ENCODE results near the gene ZNF189.

Gene ZNF189

GRCh38 chr9:101393135-101393534 lies 5.5 kb upstream of the ZNF189 start:
- H3K9me3 Mint-ChIP-seq: peaks cover 26% of the 10 kb centered on the region
- H3K4me3 Mint-ChIP-seq: no peak overlapping the region
- H3K27ac Mint-ChIP-seq: no peak overlapping the region
- peaks cover 41% of the 10 kb centered on the region for H3K4me1 Mint-ChIP-seq (ENCODE audit: low read depth)
- H3K27me3 Mint-ChIP-seq: no peaks in the 10 kb centered on the region
- peaks cover 80% of the 10 kb centered on the region for H3K36me3 Mint-ChIP-seq (ENCODE audit: low read depth)
- intact Hi-C loops (cut with micrococcal nuclease): no loop called here

GRCh38 chr9:101394687-101395086 lies 4.0 kb upstream of the ZNF189 start:
- peaks cover 45% of the 10 kb centered on the region for H3K4me1 Mint-ChIP-seq (ENCODE audit: low read depth)
- intact Hi-C loops (cut with micrococcal nuclease): no loop called here
- no peak overlapping the region for H3K27ac Mint-ChIP-seq
- H3K36me3 Mint-ChIP-seq (ENCODE audit: low read depth): peaks cover 82% of the 10 kb centered on the region
- no peaks in the 10 kb centered on the region for H3K27me3 Mint-ChIP-seq
- H3K4me3 Mint-ChIP-seq: no peak overlapping the region
- H3K9me3 Mint-ChIP-seq: peaks cover 26% of the 10 kb centered on the region

DNA sequence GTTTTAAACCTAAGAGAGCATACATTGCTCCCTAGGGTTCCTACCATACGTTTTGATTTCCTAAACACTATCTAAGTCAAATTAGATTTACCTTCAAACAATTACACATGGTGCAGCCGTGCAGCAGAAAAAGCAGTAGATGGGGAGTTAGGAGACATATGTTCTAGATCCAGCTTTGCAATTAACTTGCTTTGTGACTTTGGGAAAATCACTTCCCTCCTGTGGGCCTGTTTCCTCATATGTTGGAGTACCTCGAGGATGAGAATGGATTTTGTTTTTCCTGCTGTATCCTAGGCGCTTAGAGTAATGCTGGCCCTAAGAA lies 944 bp upstream of the ZNF189 start:
- Mint-ChIP-seq H3K27ac (peak overlapping the region; percentile 95), H3K27me3 (no peaks in the 10 kb centered on the region), H3K4me3 (peak overlapping the region; percentile 94), H3K36me3 (ENCODE audit: low read depth) (peaks cover 87% of the 10 kb centered on the region), H3K9me3 (peaks cover 50% of the 10 kb centered on the region), H3K4me1 (ENCODE audit: low read depth) (peaks cover 57% of the 10 kb centered on the region)
- intact Hi-C loops (cut with micrococcal nuclease): no loop called here

GRCh38 chr9:101398930-101399642 lies 435 bp downstream of the ZNF189 start:
- peak overlapping the region; percentile 94 for H3K4me3 Mint-ChIP-seq
- H3K36me3 Mint-ChIP-seq (ENCODE audit: low read depth): peaks cover 88% of the 10 kb centered on the region
- H3K9me3 Mint-ChIP-seq: peaks cover 54% of the 10 kb centered on the region
- H3K27me3 Mint-ChIP-seq: no peaks in the 10 kb centered on the region
- H3K27ac Mint-ChIP-seq: peak overlapping the region; percentile 95
- intact Hi-C loops (cut with micrococcal nuclease): no loop called here
- peaks cover 52% of the 10 kb centered on the region for H3K4me1 Mint-ChIP-seq (ENCODE audit: low read depth)

DNA sequence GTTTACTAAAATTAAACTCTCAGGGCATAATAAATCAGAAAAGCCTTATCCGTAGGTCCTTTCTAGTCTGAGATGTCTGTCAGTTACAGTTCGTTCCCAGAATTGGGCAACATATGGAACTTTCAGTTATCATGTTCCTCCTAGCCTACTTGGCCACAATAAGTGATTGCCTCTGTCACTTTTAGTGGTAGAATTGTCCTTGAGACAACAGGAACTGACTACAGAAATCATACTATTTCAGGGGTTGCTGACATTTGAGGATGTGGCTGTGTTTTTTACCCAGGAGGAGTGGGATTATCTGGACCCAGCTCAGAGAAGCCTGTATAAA lies 956 bp downstream of the ZNF189 start:
- Mint-ChIP-seq H3K4me1 (ENCODE audit: low read depth) (peaks cover 48% of the 10 kb centered on the region), H3K36me3 (ENCODE audit: low read depth) (peaks cover 88% of the 10 kb centered on the region), H3K27me3 (no peaks in the 10 kb centered on the region), H3K9me3 (peaks cover 54% of the 10 kb centered on the region), H3K27ac (peak overlapping the region; percentile 95), H3K4me3 (peak overlapping the region; percentile 94)
- intact Hi-C loops (cut with micrococcal nuclease): no loop called here

DNA sequence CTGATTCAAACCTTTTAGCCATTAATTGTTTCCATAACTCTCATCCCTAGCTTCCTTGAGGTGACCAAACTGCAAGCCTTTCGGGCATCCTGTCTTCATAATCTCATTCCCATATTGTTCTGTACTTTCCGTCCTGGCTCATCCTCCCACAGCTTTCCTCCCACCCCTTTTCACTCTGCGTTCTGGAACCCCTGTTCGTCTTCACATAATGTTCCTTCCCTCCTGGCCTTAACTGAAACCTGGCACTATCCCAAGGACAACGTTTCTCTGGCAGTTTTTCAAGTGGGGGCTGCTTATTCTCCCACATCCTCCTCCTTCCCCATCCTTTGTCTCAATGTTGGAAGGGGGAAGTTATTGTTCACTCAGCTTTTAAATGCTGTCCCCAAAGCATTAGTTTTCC lies 1.5 kb downstream of the ZNF189 start:
- H3K27ac Mint-ChIP-seq: peak overlapping the region; percentile 95
- H3K9me3 Mint-ChIP-seq: peaks cover 54% of the 10 kb centered on the region
- peaks cover 44% of the 10 kb centered on the region for H3K4me1 Mint-ChIP-seq (ENCODE audit: low read depth)
- no peaks in the 10 kb centered on the region for H3K27me3 Mint-ChIP-seq
- intact Hi-C loops (cut with micrococcal nuclease): no loop called here
- peak overlapping the region; percentile 94 for H3K4me3 Mint-ChIP-seq
- peaks cover 88% of the 10 kb centered on the region for H3K36me3 Mint-ChIP-seq (ENCODE audit: low read depth)

DNA sequence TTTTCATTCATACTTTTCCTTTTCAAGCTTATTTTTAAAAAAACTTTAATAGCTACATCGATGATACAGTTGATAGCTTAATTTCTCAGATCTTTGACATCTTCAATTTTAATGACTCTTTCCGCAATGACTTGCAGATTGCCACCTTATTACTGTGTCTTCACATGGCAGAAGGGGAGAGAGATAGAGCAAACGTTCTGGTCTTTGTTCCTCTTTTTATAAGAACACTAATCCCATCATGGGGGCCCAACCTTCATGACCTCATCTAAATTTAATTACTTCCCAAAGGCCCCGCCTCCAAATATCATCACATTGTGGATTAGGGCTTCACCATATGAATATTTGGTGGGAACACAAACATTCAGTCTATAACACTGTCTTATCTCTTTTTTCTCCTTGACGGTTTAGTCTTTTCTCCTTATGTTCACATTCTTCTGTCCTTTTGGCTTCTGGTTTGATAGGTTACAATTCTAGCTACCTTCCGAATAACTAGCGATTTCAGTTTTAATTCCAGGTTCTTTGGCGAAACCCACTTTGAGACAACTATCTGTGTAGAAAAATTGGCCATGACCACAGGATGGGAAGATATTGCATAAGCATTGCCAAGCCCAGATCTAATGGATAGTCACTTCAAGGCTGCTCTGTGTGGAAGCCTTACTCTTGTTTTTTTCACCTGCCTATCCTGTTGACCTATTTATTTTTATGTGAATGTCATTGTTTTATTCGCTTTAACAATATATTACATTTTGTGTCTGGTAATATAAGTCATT lies 5.0 kb downstream of the ZNF189 start:
- H3K36me3 Mint-ChIP-seq (ENCODE audit: low read depth): peaks cover 97% of the 10 kb centered on the region
- intact Hi-C loops (cut with micrococcal nuclease): no loop called here
- H3K27me3 Mint-ChIP-seq: no peaks in the 10 kb centered on the region
- H3K9me3 Mint-ChIP-seq: peaks cover 85% of the 10 kb centered on the region
- H3K4me3 Mint-ChIP-seq: no peak overlapping the region
- H3K4me1 Mint-ChIP-seq (ENCODE audit: low read depth): peaks cover 27% of the 10 kb centered on the region
- H3K27ac Mint-ChIP-seq: no peak overlapping the region

GRCh38 chr9:101408374-101409078 lies 9.9 kb downstream of the ZNF189 start:
- intact Hi-C loops (cut with micrococcal nuclease): no loop called here
- Mint-ChIP-seq H3K9me3 (peaks cover 97% of the 10 kb centered on the region), H3K4me3 (no peak overlapping the region), H3K27me3 (no peaks in the 10 kb centered on the region), H3K4me1 (ENCODE audit: low read depth) (no peaks in the 10 kb centered on the region), H3K36me3 (ENCODE audit: low read depth) (peaks cover 59% of the 10 kb centered on the region), H3K27ac (no peak overlapping the region)

- H3K9me3 Mint-ChIP-seq: peaks cover 97% of the 10 kb centered on the region
- H3K27ac Mint-ChIP-seq: no peak overlapping the region
Measured at GRCh38 chr9:101409079-101409477, 10.4 kb downstream of the ZNF189 start.

GRCh38 chr9:101414839-101415238 lies 16.2 kb downstream of the ZNF189 start:
- no peak overlapping the region for H3K27ac Mint-ChIP-seq

More at GRCh38 chr9:101409079-101409477, 10.4 kb downstream of the ZNF189 start:
- Mint-ChIP-seq H3K36me3 (ENCODE audit: low read depth) (peaks cover 53% of the 10 kb centered on the region), H3K27me3 (no peaks in the 10 kb centered on the region), H3K4me1 (ENCODE audit: low read depth) (no peaks in the 10 kb centered on the region), H3K4me3 (no peak overlapping the region)
- intact Hi-C loops (cut with micrococcal nuclease): no loop called here

DNA sequence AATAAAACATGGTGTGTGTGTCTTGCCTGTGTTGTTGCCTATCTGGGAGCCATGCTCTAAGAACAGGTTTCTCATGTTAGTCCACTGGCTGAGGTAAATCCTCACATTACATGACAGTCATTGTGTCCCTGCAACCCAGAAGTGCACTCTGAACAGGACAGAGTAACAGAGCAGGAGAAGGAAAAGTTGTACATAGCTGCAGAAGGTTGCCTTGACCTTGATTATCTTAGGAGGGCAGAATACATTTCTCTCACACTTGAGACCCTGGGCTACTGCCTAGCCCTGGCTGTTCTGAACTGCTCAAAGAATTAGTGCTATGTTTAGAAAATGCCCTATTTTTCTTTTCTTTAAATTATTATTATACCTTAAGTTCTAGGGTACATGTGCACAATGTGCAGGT lies 16.9 kb downstream of the ZNF189 start:
- Mint-ChIP-seq H3K36me3 (ENCODE audit: low read depth) (no peaks in the 10 kb centered on the region), H3K9me3 (peaks cover 68% of the 10 kb centered on the region), H3K4me1 (ENCODE audit: low read depth) (peaks cover 6% of the 10 kb centered on the region), H3K27ac (no peak overlapping the region), H3K4me3 (no peak overlapping the region), H3K27me3 (no peaks in the 10 kb centered on the region)
- intact Hi-C loops (cut with micrococcal nuclease): no loop called here

More at GRCh38 chr9:101414839-101415238, 16.2 kb downstream of the ZNF189 start:
- Mint-ChIP-seq H3K4me1 (ENCODE audit: low read depth) (peaks cover 6% of the 10 kb centered on the region), H3K4me3 (no peak overlapping the region), H3K27me3 (no peaks in the 10 kb centered on the region), H3K9me3 (peaks cover 76% of the 10 kb centered on the region), H3K36me3 (ENCODE audit: low read depth) (no peaks in the 10 kb centered on the region)
- intact Hi-C loops (cut with micrococcal nuclease): no loop called here

GRCh38 chr9:101417389-101417788 lies 18.7 kb downstream of the ZNF189 start:
- intact Hi-C loops (cut with micrococcal nuclease): no loop called here
- no peaks in the 10 kb centered on the region for H3K27me3 Mint-ChIP-seq
- H3K27ac Mint-ChIP-seq: no peak overlapping the region
- H3K9me3 Mint-ChIP-seq: peaks cover 50% of the 10 kb centered on the region
- H3K4me3 Mint-ChIP-seq: no peak overlapping the region
- H3K4me1 Mint-ChIP-seq (ENCODE audit: low read depth): peaks cover 6% of the 10 kb centered on the region
- H3K36me3 Mint-ChIP-seq (ENCODE audit: low read depth): no peaks in the 10 kb centered on the region

DNA sequence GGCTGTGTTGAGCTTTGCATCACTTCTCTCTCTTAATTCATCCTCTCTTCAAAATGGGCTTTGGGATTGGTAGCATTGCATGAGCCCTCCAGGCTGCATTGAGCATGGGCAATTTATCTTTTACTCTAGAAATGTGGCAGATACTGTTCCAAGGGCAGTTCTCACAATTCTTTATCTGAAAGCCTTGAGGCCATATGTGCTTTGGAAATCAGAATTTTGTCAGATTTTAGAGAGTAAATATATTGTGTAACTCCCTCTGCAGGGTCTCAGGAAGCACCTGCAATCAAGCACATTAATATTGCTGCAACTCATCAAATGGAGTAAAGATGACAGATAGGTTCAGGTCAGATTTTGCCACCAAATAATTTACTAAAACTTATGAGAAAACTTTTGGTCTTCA lies 19.3 kb downstream of the ZNF189 start:
- intact Hi-C loops (cut with micrococcal nuclease): no loop called here
- no peak overlapping the region for H3K4me3 Mint-ChIP-seq
- H3K4me1 Mint-ChIP-seq (ENCODE audit: low read depth): peaks cover 6% of the 10 kb centered on the region
- no peaks in the 10 kb centered on the region for H3K36me3 Mint-ChIP-seq (ENCODE audit: low read depth)
- no peaks in the 10 kb centered on the region for H3K27me3 Mint-ChIP-seq
- H3K9me3 Mint-ChIP-seq: peaks cover 44% of the 10 kb centered on the region
- H3K27ac Mint-ChIP-seq: no peak overlapping the region
